K562 (cell line): Measurements from ENCODE around the gene GON7. TPM values are rescaled to one million over a fixed set of nuclear protein-coding genes. Genes with fewer than 3 reads are reported as not detected.

Experiments used
- ATAC-seq: fragments of 200-7000 bp; cut with Tn5 transposase; 3 replicates; pipeline ENCODE4 v1.9.1; 2020; ENCODE audit warnings: moderate library complexity
- BruUV-seq: library from RNA; stranded (reverse); fragments of 400-500 nt; replicated peaks from 2 replicates; lab custom pipeline; 2021; lab: Mats Ljungman, UMichigan
- CTCF ChIA-PET: fragments of 300-600 bp; formaldehyde crosslinking; extraction: SDS; loops from one replicate; lab custom pipeline; 2021; ENCODE audit warnings: low intra/inter-chr PET ratio; lab: Yijun Ruan, JAX
- POLR2A ChIA-PET: fragments of 300-600, 350-650 bp; sonication (Branson Sonifier 250); formaldehyde crosslinking; extraction: SDS; loops from one replicate; lab custom pipeline; 2021; ENCODE audit warnings: antibody characterized with exemption, inconsistent platforms; lab: Yijun Ruan, JAX
- DNase-seq, 4 experiments: peaks; one replicate each; pipeline versions ENCODE4 v3.0.0 to v3.0.0-alpha.2; 2011 to 2018; ENCODE audit warnings: low spot score in 3 of 4, mixed read lengths in 3 of 4; ENCODE audit errors: extremely low read depth in 1 of 4
- FAIRE-seq: peaks from 2 replicates; lab custom pipeline; 2011; peaks lifted over from hg19 to GRCh38; lab: Jason Lieb, UNC
- H2AFZ ChIP-seq: 2 replicates; pipeline ENCODE4 v1.6.0; 2011; ENCODE audit warnings: low read depth, low read length, control low read depth, inconsistent platforms
- H3K27ac ChIP-seq: fragments of 200-600 bp; 3 replicates; pipeline ENCODE4 v1.8.0; 2011; ENCODE audit warnings: low read depth, mild to moderate bottlenecking, control low read depth, inconsistent platforms, low read length, moderate library complexity, mixed read lengths; ENCODE audit errors: extremely low read depth
- H3K27me3 ChIP-seq, 2 experiments: fragments of 300-600 bp in 1 of 2; 2 replicates in 1 of 2; 3 replicates in 1 of 2; pipeline versions ENCODE4 v1.6.0 to v1.8.0; 2011; ENCODE audit warnings: inconsistent platforms in 2 of 2, low read length in 2 of 2, mild to moderate bottlenecking in 1 of 2, mixed read lengths in 1 of 2, moderate library complexity in 1 of 2; ENCODE audit not compliant: control insufficient read depth in 2 of 2, insufficient read depth in 2 of 2
- H3K36me3 ChIP-seq: fragments of 300-600 bp; 3 replicates; pipeline ENCODE4 v1.8.0; 2011; ENCODE audit warnings: mild to moderate bottlenecking, low read length, inconsistent platforms; ENCODE audit not compliant: control insufficient read depth, insufficient read depth
- H3K4me1 ChIP-seq, 2 experiments: fragments of 200-600 bp in 1 of 2; replicated peaks in 1 of 2; 2 replicates in 1 of 2; 3 replicates in 1 of 2; pipeline versions ENCODE4 v1.5.1 to v1.8.0; 2011; ENCODE audit warnings: inconsistent platforms in 2 of 2, low read length in 2 of 2, mild to moderate bottlenecking in 1 of 2, mixed read lengths in 1 of 2, moderate library complexity in 1 of 2; ENCODE audit not compliant: control insufficient read depth in 2 of 2, insufficient read depth in 2 of 2
- H3K4me2 ChIP-seq: 2 replicates; pipeline ENCODE4 v1.6.1; 2011; ENCODE audit warnings: low read length, control low read depth, inconsistent platforms, mixed read lengths; ENCODE audit not compliant: insufficient read depth
- H3K4me3 ChIP-seq: fragments of 200-600 bp; sonication (generic), shearing (Covaris generic); 2 replicates; pipeline ENCODE4 v1.5.1; 2016; ENCODE audit warnings: control low read depth, inconsistent platforms
- H3K79me2 ChIP-seq: fragments of 200-600 bp; 3 replicates; pipeline ENCODE4 v1.8.0; 2011; ENCODE audit warnings: low read length, inconsistent platforms; ENCODE audit not compliant: control insufficient read depth, insufficient read depth
- H3K9ac ChIP-seq, 2 experiments: 2 replicates each; pipeline versions ENCODE4 v1.6.0 to v1.6.1; 2011; ENCODE audit warnings: low read depth in 2 of 2, low read length in 2 of 2, control low read depth in 1 of 2, inconsistent platforms in 1 of 2, mild to moderate bottlenecking in 1 of 2, mixed read lengths in 1 of 2; ENCODE audit not compliant: insufficient read depth in 1 of 2
- H3K9me1 ChIP-seq: one replicate; pipeline ENCODE4 v1.6.0; 2011; ENCODE audit warnings: inconsistent platforms, mild to moderate bottlenecking, low read length, moderate library complexity; ENCODE audit not compliant: control insufficient read depth, insufficient read depth
- H3K9me3 ChIP-seq: replicated peaks from 2 replicates; pipeline ENCODE4 v1.5.1; 2011; ENCODE audit warnings: low read depth, low read length, inconsistent platforms; ENCODE audit not compliant: control insufficient read depth, insufficient read depth
- H4K20me1 ChIP-seq: replicated peaks from 2 replicates; pipeline ENCODE4 v1.6.1; 2011; ENCODE audit warnings: low read length, inconsistent platforms, mixed read lengths; ENCODE audit not compliant: control insufficient read depth, insufficient read depth
- C11orf30 ChIP-seq: fragments of 450-650 bp; IDR thresholded peaks from 2 replicates; pipeline ENCODE4 v1.6.1; 2016; ENCODE audit warnings: low read depth, mild to moderate bottlenecking
- MAFG ChIP-seq: fragments of 450-650 bp; conservative IDR thresholded peaks from 2 replicates; pipeline ENCODE4 v1.6.1; 2016; ENCODE audit warnings: missing genetic modification characterization, missing compliant biosample characterization
- ZNF174 ChIP-seq: fragments of 250-450 bp; sonication (Bioruptor Pico); IDR thresholded peaks from 2 replicates; pipeline ENCODE4 v1.4.0; 2020; ENCODE audit warnings: mild to moderate bottlenecking
- ZNF316 ChIP-seq: fragments of 450-650 bp; IDR thresholded peaks from 2 replicates; pipeline ENCODE4 v1.6.1; 2016
- WGBS: fragments of 100-300 bp; shearing (Covaris generic); methylation state at CpG from one replicate; pipeline ENCODE4 v1.1.6; 2016; ENCODE audit warnings: low coverage, mixed read lengths; ENCODE audit not compliant: insufficient coverage; ENCODE audit errors: missing lambda C conversion rate; 5-methylcytosine and 5-hydroxymethylcytosine counted together
- in situ Hi-C: fragments of 300-500 bp; cut with MboI; formaldehyde crosslinking; loops from 4 replicates; pipeline ENCODE4 v1.15.0; 2018; ENCODE audit warnings: inconsistent platforms, mixed read lengths
- intact Hi-C: fragments of 100-400 bp; cut with micrococcal nuclease; formaldehyde crosslinking; loops from 2 replicates; pipeline ENCODE4 v1.14.2; 2022
- polyA plus RNA-seq, 8 experiments: library from polyadenylated mRNA; depleted of rRNA in 4 of 8; stranded (reverse) in 5 of 8; unstranded in 3 of 8; fragments of >200 nt; fragmentation: Nextera tagmentation in 2 of 8; fragmentation: Illumina TruSeq in 1 of 8; extraction: Ambion mirVana in 2 of 8; extraction: Trizol in 1 of 8; gene quantifications; 2 replicates each; pipeline versions ENCODE4 v1.2.1 to v1.2.3, GENCODE V29; 2011 to 2014; ENCODE audit warnings: inconsistent platforms in 1 of 8, missing spikeins in 1 of 8
- total RNA-seq, 7 experiments: library from RNA; depleted of rRNA in 6 of 7; stranded (reverse); fragments of >200 nt in 6 of 7; fragmentation: Illumina TruSeq in 2 of 7; extraction: Trizol in 2 of 7; gene quantifications; 2 replicates each; pipeline versions ENCODE4 v1.2.1 to v1.2.3, GENCODE V29; 2011 to 2021; ENCODE audit warnings: low replicate concordance in 1 of 7
- TF ChIP-seq, protein P1 (sequence below): fragments of 250-450 bp; sonication (Bioruptor Pico); IDR thresholded peaks from 2 replicates; pipeline ENCODE4 v1.8.0; 2022; ENCODE audit warnings: inconsistent platforms, mild to moderate bottlenecking, moderate library complexity, borderline replicate concordance

Gene GON7
- total and polyA plus RNA-seq, 9 of the 15 experiments (the other 6 are each of a cell fraction or from before 2014, with no cell fraction given), result 13.7 to 34.0 (median 23.9) TPM

DNA sequence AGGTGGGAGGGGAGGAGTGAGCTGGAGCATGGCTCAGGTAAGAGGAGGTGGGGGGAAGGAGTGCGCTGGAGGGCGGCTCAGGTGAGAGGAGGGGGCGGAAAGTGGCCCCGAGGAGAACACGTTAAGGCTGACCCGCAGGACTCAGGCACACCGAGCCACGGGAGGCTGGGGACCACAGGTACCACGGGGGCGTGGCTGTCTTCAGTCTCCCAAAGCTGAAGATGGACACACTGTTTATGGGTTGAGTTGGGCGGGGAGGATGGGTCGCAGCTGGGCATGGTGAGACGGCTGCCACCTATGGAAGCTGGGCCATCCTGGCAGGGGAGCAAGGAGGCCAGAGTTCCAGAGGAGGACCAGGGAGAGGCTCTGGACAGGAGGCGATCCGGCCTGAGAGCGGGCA is 23.7 kb upstream of the GON7 start (continued):
- no peak for TF ChIP-seq ZNF174 (CRISPR knock-in tag)

DNA sequence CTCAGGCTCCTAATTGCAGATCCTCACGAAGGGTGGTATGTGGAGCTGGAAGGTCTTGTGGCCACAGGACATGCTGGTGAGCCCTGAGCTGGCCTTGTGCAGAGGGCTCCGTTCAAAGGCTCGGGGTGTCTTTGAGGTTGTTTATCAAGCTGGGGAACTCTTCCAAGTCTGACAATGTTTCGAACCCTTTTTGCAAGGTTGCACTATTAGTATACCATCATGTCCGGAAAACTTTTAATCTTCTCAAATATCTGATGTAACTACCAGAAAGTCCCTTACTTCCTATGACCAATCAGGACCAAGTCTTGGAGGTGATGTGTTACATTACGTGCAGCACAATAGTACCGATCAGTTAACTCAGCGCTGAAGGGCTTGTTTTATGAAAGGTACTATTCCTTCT is 21.7 kb upstream of the GON7 start:
- TF ChIP-seq, protein P1, sequence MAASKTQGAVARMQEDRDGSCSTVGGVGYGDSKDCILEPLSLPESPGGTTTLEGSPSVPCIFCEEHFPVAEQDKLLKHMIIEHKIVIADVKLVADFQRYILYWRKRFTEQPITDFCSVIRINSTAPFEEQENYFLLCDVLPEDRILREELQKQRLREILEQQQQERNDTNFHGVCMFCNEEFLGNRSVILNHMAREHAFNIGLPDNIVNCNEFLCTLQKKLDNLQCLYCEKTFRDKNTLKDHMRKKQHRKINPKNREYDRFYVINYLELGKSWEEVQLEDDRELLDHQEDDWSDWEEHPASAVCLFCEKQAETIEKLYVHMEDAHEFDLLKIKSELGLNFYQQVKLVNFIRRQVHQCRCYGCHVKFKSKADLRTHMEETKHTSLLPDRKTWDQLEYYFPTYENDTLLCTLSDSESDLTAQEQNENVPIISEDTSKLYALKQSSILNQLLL (CRISPR knock-in tag), result no peak
- peak; percentile 25; the same call in 1 of the 2 replicates for TF ChIP-seq MAFG (tag)
- TF ChIP-seq C11orf30, result peak; percentile 39; the same call in 1 of the 2 replicates
- TF ChIP-seq ZNF316, result peak; percentile 30; the same call in 1 of the 2 replicates
- TF ChIP-seq, all 486 proteins: peak for 3
- FAIRE-seq (no peak), DNase-seq (no peak), ATAC-seq (no peak)
- intact Hi-C loops (no loop called here), in situ Hi-C loops (no loop called here)
- Histone ChIP-seq H4K20me1 (no peaks in the 10 kb centered on the region), H3K4me1 (peaks cover 0 to 4% of the 10 kb centered on the region in 2 experiments; a peak in 1 of 5 replicates), H3K9ac (no peak overlapping the region), H3K4me3 (no peak overlapping the region), H2AFZ (no peak overlapping the region), H3K9me3 (no peaks in the 10 kb centered on the region), H3K36me3 (peaks cover 32% of the 10 kb centered on the region; the same call in 2 of the 3 replicates), H3K27ac (no peak overlapping the region), H3K9me1 (no peaks in the 10 kb centered on the region), H3K79me2 (no peaks in the 10 kb centered on the region), H3K27me3 (no peaks in the 10 kb centered on the region), H3K4me2 (no peak overlapping the region)
- 74% methylated on average over 8 of the region's 8 CpGs for WGBS
- ChIA-PET CTCF (no interaction called here), POLR2A (interaction anchor here (0.6 to 1.0 kb wide), 2 partner anchors 19 to 49 kb away, joined by 3 read pairs; no protein-coding TSS in a partner anchor)
- BruUV-seq, result TSS peak; percentile 45
